Keratinocyte (primary cell): ENCODE measurements around the gene MRPS10. TPM values are rescaled to one million over a fixed set of nuclear protein-coding genes. Genes with fewer than 3 reads are reported as not detected.
A peak's percentile ranks its signal among the peaks of the same experiment; 100 is the strongest.

Experiments used
- DNase-seq: peaks from one replicate; pipeline ENCODE4 v3.0.0-alpha.2; 2011; ENCODE audit warnings: low read depth, missing footprints, low spot score
- FAIRE-seq: peaks from 2 replicates; lab custom pipeline; 2011; peaks lifted over from hg19 to GRCh38; lab: Jason Lieb, UNC
- H2AFZ ChIP-seq: 2 replicates; pipeline ENCODE4 v1.6.0; 2012; ENCODE audit warnings: low read length, control low read depth, inconsistent platforms; ENCODE audit not compliant: control insufficient read depth
- H3K27ac ChIP-seq: 2 replicates; pipeline ENCODE4 v1.5.1; 2011; ENCODE audit warnings: low read length; ENCODE audit not compliant: control insufficient read depth, insufficient read depth
- H3K27me3 ChIP-seq: 3 replicates; pipeline ENCODE4 v1.6.0; 2011; ENCODE audit warnings: low read length; ENCODE audit not compliant: control insufficient read depth, insufficient read depth; ENCODE audit errors: extremely low read depth
- H3K36me3 ChIP-seq, 2 experiments: 2 replicates in 1 of 2; 3 replicates in 1 of 2; pipeline ENCODE4 v1.5.1; 2011; ENCODE audit warnings: low read length in 2 of 2, mild to moderate bottlenecking in 1 of 2; ENCODE audit not compliant: control insufficient read depth in 2 of 2, insufficient read depth in 2 of 2; ENCODE audit errors: extremely low read depth in 1 of 2
- H3K4me1 ChIP-seq: 3 replicates; pipeline ENCODE4 v1.5.1; 2011; ENCODE audit warnings: low read length; ENCODE audit not compliant: control insufficient read depth, insufficient read depth; ENCODE audit errors: extremely low read depth
- H3K4me2 ChIP-seq: 3 replicates; pipeline ENCODE4 v1.6.0; 2011; ENCODE audit warnings: low read depth, low read length; ENCODE audit not compliant: control insufficient read depth, insufficient read depth; ENCODE audit errors: extremely low read depth
- H3K4me3 ChIP-seq, 3 experiments: fragments of 200-600 bp in 1 of 3; sonication (generic) in 1 of 3; 2 replicates in 2 of 3; 3 replicates in 1 of 3; pipeline ENCODE4 v1.5.1; 2011 to 2016; ENCODE audit warnings: low read length in 3 of 3, mild to moderate bottlenecking in 3 of 3, control low read depth in 2 of 3, inconsistent platforms in 1 of 3, low read depth in 1 of 3, mixed read lengths in 1 of 3, mixed run types in 1 of 3, moderate library complexity in 1 of 3; ENCODE audit not compliant: control insufficient read depth in 2 of 3, insufficient read depth in 2 of 3; ENCODE audit errors: extremely low read depth in 1 of 3
- H3K79me2 ChIP-seq: 2 replicates; pipeline ENCODE4 v1.6.0; 2012; ENCODE audit warnings: low read length; ENCODE audit not compliant: control insufficient read depth, insufficient read depth
- H3K9ac ChIP-seq: 3 replicates; pipeline ENCODE4 v1.6.0; 2011; ENCODE audit warnings: low read length; ENCODE audit not compliant: control insufficient read depth, insufficient read depth; ENCODE audit errors: extremely low read depth
- H3K9me1 ChIP-seq: 3 replicates; pipeline ENCODE4 v1.6.0; 2011; ENCODE audit warnings: low read length; ENCODE audit not compliant: control insufficient read depth, insufficient read depth; ENCODE audit errors: extremely low read depth
- H3K9me3 ChIP-seq: 2 replicates; pipeline ENCODE4 v1.5.1; 2012; ENCODE audit warnings: low read depth, low read length; ENCODE audit not compliant: control insufficient read depth
- H4K20me1 ChIP-seq: 3 replicates; pipeline ENCODE4 v1.6.0; 2011; ENCODE audit warnings: low read length; ENCODE audit not compliant: control insufficient read depth, insufficient read depth; ENCODE audit errors: extremely low read depth
- CTCF ChIP-seq, 3 experiments: IDR thresholded peaks in 1 of 3; conservative IDR thresholded peaks in 1 of 3; optimal IDR thresholded peaks in 1 of 3; 2 replicates in 2 of 3; 3 replicates in 1 of 3; pipeline versions ENCODE3 to v1.5.1; 2011; ENCODE audit warnings: low read length in 3 of 3, mild to moderate bottlenecking in 3 of 3, moderate library complexity in 2 of 3, control low read depth in 1 of 3, inconsistent platforms in 1 of 3; ENCODE audit not compliant: insufficient read depth in 2 of 3; ENCODE audit errors: extremely low read depth in 1 of 3
- EZH2 ChIP-seq: IDR thresholded peaks from one replicate; pipeline ENCODE4 v1.6.1; 2012; ENCODE audit warnings: inconsistent platforms, mild to moderate bottlenecking, low read length, moderate library complexity
- dilution Hi-C: fragments of 300-500 bp; cut with MboI; formaldehyde crosslinking; loops from one replicate; pipeline ENCODE4 v1.7.0; 2020; ENCODE audit warnings: low sequenced_read_pairs; ENCODE audit not compliant: extremely low pct_ligation_motif_present
- polyA plus RNA-seq, 5 experiments: library from polyadenylated mRNA; depleted of rRNA in 3 of 5; stranded (reverse) in 3 of 5; stranded (forward) in 1 of 5; unstranded in 1 of 5; fragments of >200 nt; gene quantifications; 1 replicate in 1 of 5; 2 replicates in 3 of 5; 3 replicates in 1 of 5; pipeline versions ENCODE4 v1.2.1 to v1.2.3, GENCODE V29; 2011 to 2012; ENCODE audit warnings: missing spikeins in 2 of 5, low read depth in 1 of 5, low replicate concordance in 1 of 5

MRPS10 gene
- polyA plus RNA-seq, 1 donor (not counting 4 experiments of a cell fraction or from before 2014, with no cell fraction given): 80.1 TPM

GRCh38 chr6:42226161-42226611, 8.5 kb upstream of the MRPS10 start:
- no peak for FAIRE-seq
- Histone ChIP-seq H3K4me2 (peak overlapping the region; percentile 74), H3K4me1 (peaks cover 58% of the 10 kb centered on the region), H3K9me1 (no peaks in the 10 kb centered on the region), H3K4me3 (no peak overlapping the region), H3K36me3 (peaks cover 5 to 11% of the 10 kb centered on the region in 2 experiments), H3K79me2 (no peaks in the 10 kb centered on the region), H4K20me1 (no peaks in the 10 kb centered on the region), H3K9ac (peak overlapping the region; percentile 74), H3K27ac (peak overlapping the region; percentile 95), H3K9me3 (no peaks in the 10 kb centered on the region), H3K27me3 (no peaks in the 10 kb centered on the region), H2AFZ (no peak overlapping the region)
- dilution Hi-C loops: no loop called here
- no peak for TF ChIP-seq CTCF (optimal IDR thresholded peaks at IDR 0.05 in 1 of 3, IDR thresholded peaks at IDR 0.05 in 1 of 3, conservative IDR thresholded peaks at IDR 0.05 in 1 of 3; ENCODE audit: extremely low read depth in 1 of 3, insufficient read depth in 2 of 3, low read length in 3 of 3)
- TF ChIP-seq EZH2: no peak
- no peak for DNase-seq

- H3K9ac ChIP-seq: peak overlapping the region; percentile 74
- H3K4me1 ChIP-seq: peaks cover 62% of the 10 kb centered on the region
- TF ChIP-seq CTCF (optimal IDR thresholded peaks at IDR 0.05 in 1 of 3, IDR thresholded peaks at IDR 0.05 in 1 of 3, conservative IDR thresholded peaks at IDR 0.05 in 1 of 3; ENCODE audit: extremely low read depth in 1 of 3, insufficient read depth in 2 of 3, low read length in 3 of 3) (no peak), EZH2 (no peak)
- H3K9me1 ChIP-seq: no peaks in the 10 kb centered on the region
- H3K4me2 ChIP-seq: peak overlapping the region; percentile 74
- no peaks in the 10 kb centered on the region for H3K27me3 ChIP-seq
- DNase-seq (no peak), FAIRE-seq (no peak)
- dilution Hi-C loops: no loop called here
- H2AFZ ChIP-seq: no peak overlapping the region
- no peaks in the 10 kb centered on the region for H3K9me3 ChIP-seq
- no peaks in the 10 kb centered on the region for H3K79me2 ChIP-seq
- H3K4me3 ChIP-seq: no peak overlapping the region
- peaks cover 3 to 11% of the 10 kb centered on the region in 2 experiments for H3K36me3 ChIP-seq
- no peaks in the 10 kb centered on the region for H4K20me1 ChIP-seq
- peak overlapping the region; percentile 95 for H3K27ac ChIP-seq
Observed at GRCh38 chr6:42225419-42225818, 7.8 kb upstream of the MRPS10 start.
